HG03159 (cell line): ENCODE data around the gene FOXR1.
A peak's percentile ranks its signal among the peaks of the same experiment; 100 is the strongest.

Experiments used
- ATAC-seq: cut with Tn5 transposase; IDR thresholded peaks from one replicate; pipeline ENCODE4 v1.9.1; 2021; ENCODE audit warnings: mild to moderate bottlenecking, moderate library complexity; ENCODE audit not compliant: unreplicated experiment

The FOXR1 gene

GRCh38 chr11:119025541-119025940 is 54.0 kb downstream of the FOXR1 start:
- no peak for ATAC-seq

GRCh38 chr11:119025978-119026766 is 54.6 kb downstream of the FOXR1 start:
- ATAC-seq: no peak

GRCh38 chr11:119026970-119027369 is 55.4 kb downstream of the FOXR1 start:
- ATAC-seq: no peak

DNA sequence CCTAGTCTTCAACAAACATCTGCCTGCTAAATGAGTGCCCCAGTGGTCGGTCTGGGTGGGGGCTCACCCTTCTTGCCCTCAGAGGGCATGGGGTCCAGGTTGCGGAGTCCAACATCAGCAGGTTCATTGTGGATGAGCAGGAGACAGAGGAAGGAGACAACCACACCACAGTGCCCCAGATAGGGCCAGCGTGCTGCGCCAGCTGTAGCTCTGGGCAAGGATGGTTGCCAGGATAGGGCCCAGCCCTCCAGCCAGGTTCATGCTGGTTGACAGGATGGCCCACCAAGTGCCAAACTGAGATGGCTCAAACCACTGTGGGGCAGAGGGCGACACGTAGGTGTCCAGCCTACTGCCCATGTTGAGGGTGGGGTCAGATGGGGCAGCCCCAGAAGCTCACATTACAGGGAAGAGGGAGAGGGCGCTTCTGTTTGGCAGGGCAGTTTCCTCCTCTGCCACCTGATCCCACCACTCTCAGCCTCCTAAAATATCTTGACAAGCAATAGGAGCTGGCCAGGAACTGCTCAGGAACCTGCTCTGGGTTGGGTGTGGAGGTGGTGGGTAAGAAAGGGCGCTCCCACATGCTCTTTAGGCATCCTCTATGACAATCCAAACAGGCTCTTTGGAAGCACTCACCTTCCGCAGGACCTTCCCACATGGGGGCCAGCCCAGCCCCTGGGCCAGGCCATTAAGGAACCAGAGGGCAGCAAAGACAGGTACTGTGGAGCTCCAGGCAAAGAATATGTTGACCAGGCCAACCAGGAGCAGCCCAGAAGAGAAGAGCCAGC is 56.2 kb downstream of the FOXR1 start:
- ATAC-seq: no peak

GRCh38 chr11:119028346-119029068 is 56.9 kb downstream of the FOXR1 start:
- ATAC-seq: no peak

GRCh38 chr11:119029069-119029339 is 57.4 kb downstream of the FOXR1 start:
- ATAC-seq: no peak

DNA sequence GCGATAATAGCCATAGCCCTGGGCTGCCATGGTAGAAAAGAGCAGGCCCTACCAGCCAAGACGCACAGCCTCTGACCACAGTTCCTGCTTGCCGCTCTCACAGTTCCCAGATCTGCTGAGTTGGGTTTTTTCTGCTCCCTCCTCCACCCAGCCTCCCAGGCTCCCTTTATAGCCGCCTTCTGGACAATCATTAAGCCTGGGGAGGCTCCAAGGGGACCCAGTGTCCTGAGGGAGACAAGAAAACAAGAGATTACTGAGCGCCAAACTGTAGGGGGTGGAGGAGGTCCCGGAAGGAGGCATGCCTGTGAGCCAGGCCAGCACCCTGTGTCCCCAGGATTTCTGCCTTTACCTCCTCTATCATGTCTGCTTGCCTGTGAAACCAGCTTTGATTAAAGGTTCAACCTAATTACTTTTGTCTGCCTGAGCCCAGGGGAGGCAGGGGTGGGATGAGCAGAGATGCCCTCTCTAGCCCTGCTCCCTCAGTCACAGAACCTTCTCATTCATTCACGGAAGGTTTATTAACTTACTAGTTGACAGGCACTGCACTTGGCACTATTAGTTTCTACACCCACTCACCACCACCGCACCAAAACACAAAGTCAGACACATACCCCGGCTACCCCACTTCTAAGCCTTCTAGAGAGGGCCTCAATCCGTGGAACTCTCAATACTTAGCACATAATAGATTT is 57.9 kb downstream of the FOXR1 start:
- ATAC-seq: no peak

DNA sequence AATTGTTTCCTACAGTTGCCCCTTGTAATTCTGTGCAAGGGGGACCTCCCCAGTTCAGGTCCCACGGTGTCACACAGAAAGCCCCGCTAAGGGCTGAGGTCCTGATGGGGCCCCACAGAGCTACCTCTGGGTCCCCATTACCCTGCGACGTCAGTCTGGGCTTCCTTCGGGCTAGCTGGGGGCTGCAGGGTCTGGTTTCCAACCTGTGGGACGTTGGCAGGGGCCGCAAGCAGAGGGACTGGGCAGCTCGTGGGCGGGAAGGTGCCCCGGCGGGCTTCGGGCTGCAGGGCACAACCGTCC is 58.4 kb downstream of the FOXR1 start:
- ATAC-seq: peak; percentile 4

DNA sequence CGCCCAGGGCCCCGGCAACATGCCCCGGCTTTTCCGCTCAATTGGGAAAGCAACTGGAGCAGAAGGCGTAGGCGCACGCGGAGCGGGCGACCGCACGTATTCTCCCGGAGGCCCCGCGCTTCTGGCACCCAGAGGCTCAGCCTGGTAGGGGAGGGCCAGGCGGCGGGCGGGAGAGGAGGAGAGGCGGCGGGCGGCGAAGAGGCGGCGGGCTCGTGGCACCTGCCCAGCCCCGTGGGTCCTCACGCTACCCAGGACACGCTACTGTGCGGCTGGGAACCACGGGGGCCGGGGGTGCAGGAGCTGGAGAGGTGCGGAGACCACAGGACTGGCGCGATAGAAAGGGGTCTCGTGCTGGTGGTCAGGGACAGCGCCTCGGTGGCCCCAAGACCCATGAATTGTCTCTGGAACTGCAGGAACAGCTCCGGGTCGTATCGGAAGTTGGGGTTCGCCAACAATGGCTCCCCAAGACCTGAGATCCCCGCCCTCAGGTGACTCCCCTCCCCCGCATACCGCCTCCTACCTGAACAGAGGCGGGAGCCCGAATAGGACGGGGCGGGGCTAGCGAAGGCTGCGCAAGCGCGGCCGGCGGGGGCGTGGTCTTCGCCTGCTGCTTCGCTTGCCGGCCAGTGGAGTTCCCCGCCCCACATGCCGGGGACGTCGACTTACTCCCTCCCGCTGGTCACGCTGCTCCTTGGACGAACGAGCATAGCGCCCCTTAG is 58.9 kb downstream of the FOXR1 start, which contains the start of gene SLC37A4:
TSS of gene SLC37A4 (minus strand) at position 549 of the 719 bp plus-strand sequence.
- ATAC-seq: peak; percentile 90
